Stimulated activated CD4-positive, alpha-beta T cell treated with anti-CD3 and anti-CD28 coated beads, Interleukin-2, amount 100 ng/mL, for 24 hours (primary cell): ENCODE results near the gene DYNC2H1.

Experiments used
- DNase-seq, 2 donors: peaks; one replicate each; pipeline ENCODE4 v3.0.0-alpha.2; 2020

The DYNC2H1 gene

GRCh38 chr11:103486604-103487003 lies 377.4 kb downstream of the DYNC2H1 start:
- DNase-seq = no peak

GRCh38 chr11:103487113-103487512 lies 377.9 kb downstream of the DYNC2H1 start:
- DNase-seq = no peak

GRCh38 chr11:103488031-103488461 lies 378.8 kb downstream of the DYNC2H1 start:
- DNase-seq = no peak

GRCh38 chr11:103488579-103488978 lies 379.4 kb downstream of the DYNC2H1 start:
- DNase-seq = no peak

- no peak for DNase-seq
These were observed 382.6 kb downstream of the DYNC2H1 start for GRCh38 chr11:103491777-103492176.

- DNase-seq = no peak
These were observed 385.3 kb downstream of the DYNC2H1 start for GRCh38 chr11:103494491-103494890.

- DNase-seq = no peak
These were observed 388.0 kb downstream of the DYNC2H1 start for GRCh38 chr11:103497268-103497667.

- DNase-seq = no peak
These were observed 390.6 kb downstream of the DYNC2H1 start for GRCh38 chr11:103499710-103500340.

- DNase-seq = no peak
These were observed 406.1 kb downstream of the DYNC2H1 start for GRCh38 chr11:103515283-103515682.

GRCh38 chr11:103520792-103521191 lies 411.6 kb downstream of the DYNC2H1 start:
- DNase-seq = no peak

GRCh38 chr11:103525069-103525468 lies 415.8 kb downstream of the DYNC2H1 start:
- DNase-seq = no peak

- DNase-seq = no peak
These were observed 418.8 kb downstream of the DYNC2H1 start for GRCh38 chr11:103528046-103528445.

GRCh38 chr11:103528596-103528995 lies 419.4 kb downstream of the DYNC2H1 start:
- DNase-seq = no peak

GRCh38 chr11:103529181-103529684 lies 420.0 kb downstream of the DYNC2H1 start:
- no peak for DNase-seq
